Caco-2 (cell line): ENCODE measurements around the gene SEC22A. TPM values are rescaled to one million over a fixed set of nuclear protein-coding genes. Genes with fewer than 3 reads are reported as not detected.

Source experiments
- BruUV-seq: library from RNA; stranded (reverse); fragments of 400-500 nt; replicated peaks from 2 replicates; lab custom pipeline; 2021; lab: Mats Ljungman, UMichigan
- CTCF ChIA-PET: fragments of 300-600 bp; sonication (Branson Sonifier 250); formaldehyde crosslinking; loops from one replicate; lab custom pipeline; 2022; ENCODE audit warnings: antibody characterized with exemption; lab: Charles Lee
- POLR2A ChIA-PET: fragments of 300-600 bp; sonication (Branson Sonifier 250); formaldehyde crosslinking; loops from one replicate; lab custom pipeline; 2022; ENCODE audit warnings: antibody characterized with exemption; lab: Charles Lee
- DNase-seq, 2 experiments: peaks; one replicate each; pipeline versions ENCODE4 v3.0.0 to v3.0.0-alpha.2; 2020 to 2022
- H3K27me3 ChIP-seq: replicated peaks from 2 replicates; pipeline ENCODE4 v1.6.0; 2011; ENCODE audit warnings: low read length; ENCODE audit not compliant: control insufficient read depth, insufficient read depth
- H3K36me3 ChIP-seq: 2 replicates; pipeline ENCODE4 v1.5.1; 2011; ENCODE audit warnings: low read length; ENCODE audit not compliant: control insufficient read depth, insufficient read depth
- H3K4me1 ChIP-seq: fragments of 250-450 bp; sonication (Bioruptor Pico); 2 replicates; pipeline ENCODE4 v1.5.1; 2020; ENCODE audit warnings: mild to moderate bottlenecking
- H3K4me3 ChIP-seq: 2 replicates; pipeline ENCODE4 v1.5.1; 2011; ENCODE audit warnings: low read depth, mild to moderate bottlenecking, control low read depth, low read length
- H3K9me3 ChIP-seq: fragments of 250-450 bp; sonication (Bioruptor Pico); 2 replicates; pipeline ENCODE4 v1.5.1; 2020; ENCODE audit warnings: mild to moderate bottlenecking, moderate library complexity
- H3K27ac Mint-ChIP-seq: one replicate; pipeline ENCODE4 v1.8.0; 2022; ENCODE audit warnings: mixed read lengths; ENCODE audit not compliant: unreplicated experiment
- H3K27me3 Mint-ChIP-seq: one replicate; pipeline ENCODE4 v1.8.0; 2022; ENCODE audit warnings: mixed read lengths; ENCODE audit not compliant: insufficient read depth, unreplicated experiment
- H3K36me3 Mint-ChIP-seq: one replicate; pipeline ENCODE4 v1.8.0; 2022; ENCODE audit warnings: mild to moderate bottlenecking, mixed read lengths; ENCODE audit not compliant: insufficient read depth, unreplicated experiment
- H3K4me1 Mint-ChIP-seq: one replicate; pipeline ENCODE4 v1.8.0; 2022; ENCODE audit warnings: low read depth, mixed read lengths; ENCODE audit not compliant: unreplicated experiment
- H3K4me3 Mint-ChIP-seq: one replicate; pipeline ENCODE4 v1.8.0; 2022; ENCODE audit warnings: mild to moderate bottlenecking, moderate library complexity, mixed read lengths; ENCODE audit not compliant: unreplicated experiment
- H3K9me3 Mint-ChIP-seq: one replicate; pipeline ENCODE4 v1.8.0; 2022; ENCODE audit warnings: mixed read lengths; ENCODE audit not compliant: unreplicated experiment
- CTCF ChIP-seq, 2 experiments: fragments of 200-600 bp in 1 of 2; IDR thresholded peaks; 1 replicate in 1 of 2; 2 replicates in 1 of 2; pipeline versions ENCODE4 v1.5.1 to v1.8.0; 2011 to 2022; ENCODE audit warnings: antibody characterized with exemption in 1 of 2, control low read depth in 1 of 2, inconsistent platforms in 1 of 2, low read depth in 1 of 2, low read length in 1 of 2, mild to moderate bottlenecking in 1 of 2, moderate library complexity in 1 of 2; ENCODE audit not compliant: insufficient read depth in 1 of 2, severe bottlenecking in 1 of 2, unreplicated experiment in 1 of 2
- intact Hi-C: fragments of 100-400 bp; cut with micrococcal nuclease; formaldehyde crosslinking; loops from one replicate; pipeline ENCODE4 v1.10.0; 2022; ENCODE audit not compliant: unreplicated experiment
- total RNA-seq: library from RNA; stranded (reverse); gene quantifications from 2 replicates; pipeline ENCODE4 v1.2.3, GENCODE V29; 2022

Gene SEC22A
- total RNA-seq, 1 experiment from 2014 or later = 17.7 TPM

- intact Hi-C loops = no loop called here
- no TSS peak for BruUV-seq
- CTCF ChIA-PET = interaction anchor here (0.6 to 1.2 kb wide), 3 partner anchors 10 to 22 kb away, joined by 4 to 10 read pairs (median 4); no protein-coding TSS in a partner anchor
Observed at GRCh38 chr3:123285479-123285878, 83.7 kb downstream of the SEC22A start.

GRCh38 chr3:123285931-123286307, 84.2 kb downstream of the SEC22A start:
- POLR2A ChIA-PET = no interaction called here
- Histone ChIP-seq H3K27me3 (no peaks in the 10 kb centered on the region), H3K4me1 (no peaks in the 10 kb centered on the region), H3K36me3 (no peaks in the 10 kb centered on the region), H3K4me3 (no peak overlapping the region), H3K9me3 (no peaks in the 10 kb centered on the region)
- Mint-ChIP-seq H3K36me3 (no peaks in the 10 kb centered on the region), H3K27ac (no peak overlapping the region), H3K27me3 (peaks cover 3% of the 10 kb centered on the region), H3K4me1 (no peaks in the 10 kb centered on the region), H3K4me3 (no peak overlapping the region), H3K9me3 (no peaks in the 10 kb centered on the region)
- CTCF ChIA-PET = interaction anchor here (0.8 to 1.2 kb wide), 2 partner anchors 9 to 21 kb away, joined by 4 read pairs; no protein-coding TSS in a partner anchor
- BruUV-seq = no TSS peak
- intact Hi-C loops = no loop called here
- no peak for TF ChIP-seq CTCF (IDR thresholded peaks at IDR 0.05; ENCODE audit: insufficient read depth in 1 of 2, low read depth in 1 of 2, low read length in 1 of 2, severe bottlenecking in 1 of 2, unreplicated experiment in 1 of 2)
- DNase-seq = no peak

More at GRCh38 chr3:123285479-123285878, 83.7 kb downstream of the SEC22A start:
- Mint-ChIP-seq H3K27me3 (peaks cover 3% of the 10 kb centered on the region), H3K36me3 (no peaks in the 10 kb centered on the region), H3K4me1 (no peaks in the 10 kb centered on the region), H3K27ac (no peak overlapping the region), H3K9me3 (no peaks in the 10 kb centered on the region), H3K4me3 (no peak overlapping the region)
- Histone ChIP-seq H3K36me3 (no peaks in the 10 kb centered on the region), H3K27me3 (no peaks in the 10 kb centered on the region), H3K4me1 (no peaks in the 10 kb centered on the region), H3K9me3 (no peaks in the 10 kb centered on the region), H3K4me3 (no peak overlapping the region)
- no peak for DNase-seq
- POLR2A ChIA-PET = no interaction called here
- no peak for TF ChIP-seq CTCF (IDR thresholded peaks at IDR 0.05; ENCODE audit: insufficient read depth in 1 of 2, low read depth in 1 of 2, low read length in 1 of 2, severe bottlenecking in 1 of 2, unreplicated experiment in 1 of 2)

DNA sequence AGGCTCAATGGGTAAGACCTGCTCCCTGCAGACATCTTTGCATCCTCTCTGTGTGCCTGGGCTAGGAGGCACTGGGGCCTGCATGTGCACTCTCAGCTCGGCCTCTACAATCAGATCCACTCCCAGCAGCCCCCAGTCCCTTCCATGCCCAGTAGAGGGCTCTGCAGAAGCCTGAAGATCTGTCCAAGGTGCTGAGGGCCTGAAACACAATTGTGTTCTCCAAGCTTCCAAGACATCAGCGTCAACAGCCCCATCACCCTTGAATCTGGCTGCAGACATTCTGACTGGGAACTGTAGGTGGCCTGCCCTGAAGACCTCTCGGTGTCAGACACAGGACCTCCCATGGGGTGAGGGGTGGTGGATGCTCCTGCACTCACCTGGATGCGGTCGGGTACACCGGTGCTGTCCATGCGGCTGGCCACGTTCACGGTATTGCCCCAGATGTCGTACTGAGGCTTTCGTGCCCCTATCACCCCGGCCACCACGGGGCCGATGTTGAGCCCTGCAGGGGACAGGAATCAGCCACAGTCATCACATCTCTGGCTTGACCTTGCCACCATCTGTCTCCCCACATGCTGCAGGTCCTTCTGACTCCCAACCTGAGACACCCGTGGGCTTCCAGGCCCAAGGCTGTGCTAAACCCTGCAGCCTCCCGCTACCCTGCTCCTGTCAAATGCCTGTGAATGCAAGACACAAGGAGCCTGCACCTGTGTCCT, 84.7 kb downstream of the SEC22A start:
- H3K36me3 Mint-ChIP-seq = no peaks in the 10 kb centered on the region
- no peaks in the 10 kb centered on the region for H3K9me3 Mint-ChIP-seq
- DNase-seq = peak; percentile 67 to 77
- peak; percentile 62 to 94 for TF ChIP-seq CTCF (IDR thresholded peaks at IDR 0.05; ENCODE audit: insufficient read depth in 1 of 2, low read depth in 1 of 2, low read length in 1 of 2, severe bottlenecking in 1 of 2, unreplicated experiment in 1 of 2)
- Histone ChIP-seq H3K9me3 (no peaks in the 10 kb centered on the region), H3K4me3 (no peak overlapping the region), H3K27me3 (no peaks in the 10 kb centered on the region), H3K36me3 (no peaks in the 10 kb centered on the region), H3K4me1 (no peaks in the 10 kb centered on the region)
- ChIA-PET CTCF (interaction anchor here (1.2 kb wide), 1 partner anchor 21 kb away, joined by 4 read pairs; no protein-coding TSS in a partner anchor), POLR2A (no interaction called here)
- H3K27ac Mint-ChIP-seq = no peak overlapping the region
- peaks cover 3% of the 10 kb centered on the region for H3K27me3 Mint-ChIP-seq
- no TSS peak for BruUV-seq
- intact Hi-C loops = no loop called here
- no peak overlapping the region for H3K4me3 Mint-ChIP-seq
- no peaks in the 10 kb centered on the region for H3K4me1 Mint-ChIP-seq
